ENCODE measurements around the gene FAM180B.
A peak's percentile ranks its signal among the peaks of the same experiment; 100 is the strongest.

Gene FAM180B

GRCh38 chr11:47570651-47571356 is 15.7 kb upstream of the FAM180B start:
- Histone ChIP-seq H3K36me3 (ENCODE audit: insufficient read depth, insufficient read length, low read length) (peaks cover 68% of the 10 kb centered on the region), H3K27me3 (ENCODE audit: insufficient read depth, insufficient read length) (no peaks in the 10 kb centered on the region), H3K4me3 (ENCODE audit: insufficient read length, low read depth) (no peak overlapping the region), H3K4me1 (ENCODE audit: insufficient read depth, insufficient read length) (no peaks in the 10 kb centered on the region), H3K9me3 (ENCODE audit: insufficient read depth, low read length) (no peaks in the 10 kb centered on the region), H3K9ac (ENCODE audit: insufficient read length, low read depth) (no peak overlapping the region)
- DNase-seq (ENCODE audit: low read depth, low spot score): no peak
- no peak for TF ChIP-seq ZNF274 (IDR thresholded peaks at IDR 0.05; ENCODE audit: low read depth, low read length)
- TF ChIP-seq YY1 (IDR thresholded peaks at IDR 0.05; ENCODE audit: insufficient read depth, insufficient read length): no peak
- no peak for TF ChIP-seq SUZ12 (IDR thresholded peaks at IDR 0.05; ENCODE audit: extremely low read depth, insufficient read depth, insufficient read length)

DNA sequence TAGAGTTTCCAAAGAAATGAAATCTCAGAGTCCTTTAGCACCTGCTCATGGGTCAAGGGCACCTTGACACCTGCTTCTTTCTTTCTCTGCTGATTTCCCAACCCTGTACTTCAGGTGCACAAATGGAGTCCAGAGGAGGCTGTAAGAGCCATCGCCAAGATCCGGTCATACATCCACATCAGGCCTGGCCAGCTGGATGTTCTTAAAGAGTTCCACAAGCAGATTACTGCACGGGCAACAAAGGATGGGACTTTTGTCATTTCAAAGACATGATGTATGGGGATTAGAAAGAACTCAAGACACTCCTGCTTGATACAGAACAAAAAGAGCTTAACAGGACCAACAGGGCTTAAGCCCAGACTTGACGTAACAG is 15.1 kb upstream of the FAM180B start:
- H3K4me3 ChIP-seq (ENCODE audit: insufficient read length, low read depth): no peak overlapping the region
- H3K27me3 ChIP-seq (ENCODE audit: insufficient read depth, insufficient read length): no peaks in the 10 kb centered on the region
- TF ChIP-seq YY1 (IDR thresholded peaks at IDR 0.05; ENCODE audit: insufficient read depth, insufficient read length) (no peak), SUZ12 (IDR thresholded peaks at IDR 0.05; ENCODE audit: extremely low read depth, insufficient read depth, insufficient read length) (no peak), ZNF274 (IDR thresholded peaks at IDR 0.05; ENCODE audit: low read depth, low read length) (no peak)
- H3K4me1 ChIP-seq (ENCODE audit: insufficient read depth, insufficient read length): no peaks in the 10 kb centered on the region
- peaks cover 69% of the 10 kb centered on the region for H3K36me3 ChIP-seq (ENCODE audit: insufficient read depth, insufficient read length, low read length)
- H3K9ac ChIP-seq (ENCODE audit: insufficient read length, low read depth): no peak overlapping the region
- no peak for DNase-seq (ENCODE audit: low read depth, low spot score)
- no peaks in the 10 kb centered on the region for H3K9me3 ChIP-seq (ENCODE audit: insufficient read depth, low read length)

DNA sequence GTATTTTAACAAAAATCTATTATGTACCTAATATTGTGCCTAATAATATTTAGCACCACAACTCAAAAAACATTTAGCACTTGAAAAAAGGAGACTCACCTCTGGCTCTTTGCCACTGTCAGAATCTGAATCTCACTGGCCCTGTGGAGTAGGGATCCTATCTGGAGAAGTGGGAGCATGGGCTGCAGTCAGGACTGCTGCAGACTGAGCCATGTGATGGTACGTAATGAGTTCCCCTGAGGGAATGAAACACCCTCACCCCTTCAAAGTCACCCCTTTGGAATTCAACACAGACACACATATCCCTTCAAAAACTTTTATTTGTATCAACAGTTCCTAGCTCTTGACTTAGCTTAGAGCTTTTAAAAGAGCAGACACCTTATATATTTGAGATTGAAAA is 14.6 kb upstream of the FAM180B start:
- Histone ChIP-seq H3K9me3 (ENCODE audit: insufficient read depth, low read length) (no peaks in the 10 kb centered on the region), H3K4me1 (ENCODE audit: insufficient read depth, insufficient read length) (no peaks in the 10 kb centered on the region), H3K4me3 (ENCODE audit: insufficient read length, low read depth) (no peak overlapping the region), H3K36me3 (ENCODE audit: insufficient read depth, insufficient read length, low read length) (peaks cover 71% of the 10 kb centered on the region), H3K27me3 (ENCODE audit: insufficient read depth, insufficient read length) (no peaks in the 10 kb centered on the region), H3K9ac (ENCODE audit: insufficient read length, low read depth) (no peak overlapping the region)
- TF ChIP-seq YY1 (IDR thresholded peaks at IDR 0.05; ENCODE audit: insufficient read depth, insufficient read length): no peak
- TF ChIP-seq ZNF274 (IDR thresholded peaks at IDR 0.05; ENCODE audit: low read depth, low read length): no peak
- no peak for DNase-seq (ENCODE audit: low read depth, low spot score)

DNA sequence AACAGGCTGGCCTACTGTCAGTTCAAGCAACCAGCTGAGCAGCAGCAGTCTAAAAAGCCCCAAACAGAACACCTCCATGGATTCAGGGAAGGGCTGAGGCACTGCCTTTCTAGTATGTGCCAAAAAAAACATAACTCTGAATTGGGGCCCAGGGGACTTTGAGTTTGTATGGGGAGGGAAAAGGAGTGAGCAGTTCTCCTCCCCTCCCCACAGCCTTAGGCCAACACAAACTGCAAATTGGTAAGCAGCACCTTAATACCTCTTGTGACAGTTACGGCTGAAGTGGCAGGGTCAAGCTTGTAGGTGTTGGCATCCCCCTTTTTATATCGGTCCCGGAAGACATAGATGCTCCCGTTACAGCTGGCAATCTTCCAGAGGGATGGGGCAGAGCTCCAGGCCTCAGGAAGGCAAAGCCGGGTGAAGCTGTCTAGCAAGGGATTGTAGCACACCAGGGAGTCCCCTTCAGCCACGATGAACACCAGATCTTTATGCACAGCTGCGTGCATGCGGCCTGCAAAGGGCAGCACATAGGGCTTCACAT is 13.7 kb upstream of the FAM180B start:
- Histone ChIP-seq H3K4me1 (ENCODE audit: insufficient read depth, insufficient read length) (no peaks in the 10 kb centered on the region), H3K36me3 (ENCODE audit: insufficient read depth, insufficient read length, low read length) (peaks cover 77% of the 10 kb centered on the region), H3K9ac (ENCODE audit: insufficient read length, low read depth) (no peak overlapping the region), H3K4me3 (ENCODE audit: insufficient read length, low read depth) (no peak overlapping the region), H3K27me3 (ENCODE audit: insufficient read depth, insufficient read length) (no peaks in the 10 kb centered on the region), H3K9me3 (ENCODE audit: insufficient read depth, low read length) (no peaks in the 10 kb centered on the region)
- TF ChIP-seq YY1 (IDR thresholded peaks at IDR 0.05; ENCODE audit: insufficient read depth, insufficient read length): no peak
- TF ChIP-seq ZNF274 (IDR thresholded peaks at IDR 0.05; ENCODE audit: low read depth, low read length): no peak
- TF ChIP-seq SUZ12 (IDR thresholded peaks at IDR 0.05; ENCODE audit: extremely low read depth, insufficient read depth, insufficient read length): no peak
- DNase-seq (ENCODE audit: low read depth, low spot score): no peak

DNA sequence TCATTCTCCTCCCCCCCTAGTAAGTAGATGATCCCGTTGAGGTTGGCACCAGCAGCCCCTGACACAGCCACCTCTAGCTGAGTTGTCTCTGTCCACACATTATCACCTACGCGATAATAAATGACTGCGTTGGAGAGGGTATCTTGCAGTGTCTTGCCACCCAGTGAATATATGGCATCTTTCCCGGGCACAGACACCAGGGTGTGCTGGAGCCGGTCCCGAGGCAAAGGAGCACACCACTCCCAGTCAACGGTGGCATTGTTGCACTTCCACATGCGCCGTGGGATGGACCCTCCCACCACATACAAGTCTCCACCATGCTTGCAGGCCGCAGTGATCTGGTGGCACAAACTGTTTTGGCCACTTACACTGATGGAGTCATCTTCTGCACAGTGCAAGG is 13.2 kb upstream of the FAM180B start:
- TF ChIP-seq ZNF274 (IDR thresholded peaks at IDR 0.05; ENCODE audit: low read depth, low read length): no peak
- no peak for TF ChIP-seq SUZ12 (IDR thresholded peaks at IDR 0.05; ENCODE audit: extremely low read depth, insufficient read depth, insufficient read length)
- TF ChIP-seq YY1 (IDR thresholded peaks at IDR 0.05; ENCODE audit: insufficient read depth, insufficient read length): no peak

GRCh38 chr11:47577460-47578041 is 8.9 kb upstream of the FAM180B start:
- H3K27me3 ChIP-seq (ENCODE audit: insufficient read depth, insufficient read length): no peaks in the 10 kb centered on the region
- TF ChIP-seq SUZ12 (IDR thresholded peaks at IDR 0.05; ENCODE audit: extremely low read depth, insufficient read depth, insufficient read length): no peak
- no peak for TF ChIP-seq ZNF274 (IDR thresholded peaks at IDR 0.05; ENCODE audit: low read depth, low read length)
- no peak for TF ChIP-seq YY1 (IDR thresholded peaks at IDR 0.05; ENCODE audit: insufficient read depth, insufficient read length)
- H3K36me3 ChIP-seq (ENCODE audit: insufficient read depth, insufficient read length, low read length): peaks cover 66% of the 10 kb centered on the region
- no peaks in the 10 kb centered on the region for H3K4me1 ChIP-seq (ENCODE audit: insufficient read depth, insufficient read length)
- peak overlapping the region; percentile 100 for H3K9ac ChIP-seq (ENCODE audit: insufficient read length, low read depth)
- H3K4me3 ChIP-seq (ENCODE audit: insufficient read length, low read depth): peak overlapping the region; percentile 97
- DNase-seq (ENCODE audit: low read depth, low spot score): no peak
- H3K9me3 ChIP-seq (ENCODE audit: insufficient read depth, low read length): no peaks in the 10 kb centered on the region

More for the DNA sequence above, 13.2 kb upstream of the FAM180B start:
- no peaks in the 10 kb centered on the region for H3K9me3 ChIP-seq (ENCODE audit: insufficient read depth, low read length)
- peaks cover 77% of the 10 kb centered on the region for H3K36me3 ChIP-seq (ENCODE audit: insufficient read depth, insufficient read length, low read length)
- no peaks in the 10 kb centered on the region for H3K4me1 ChIP-seq (ENCODE audit: insufficient read depth, insufficient read length)
- no peaks in the 10 kb centered on the region for H3K27me3 ChIP-seq (ENCODE audit: insufficient read depth, insufficient read length)
- no peak for DNase-seq (ENCODE audit: low read depth, low spot score)
- H3K4me3 ChIP-seq (ENCODE audit: insufficient read length, low read depth): no peak overlapping the region
- H3K9ac ChIP-seq (ENCODE audit: insufficient read length, low read depth): no peak overlapping the region

All from NT2/D1 (cell line).